HepG2 (cell line): ENCODE data around the gene EXOSC6. TPM values are rescaled to one million over a fixed set of nuclear protein-coding genes. Genes with fewer than 3 reads are reported as not detected.

Source experiments
- ATAD3A ChIP-seq: sonication (generic); formaldehyde crosslinking; IDR thresholded peaks from 2 replicates; pipeline ENCODE4 v1.4.0; 2020; ENCODE audit warnings: missing genetic modification reagents
- FOXA1 ChIP-seq, 2 experiments: fragments of 450-650 bp in 1 of 2; sonication (generic) in 1 of 2; formaldehyde crosslinking in 1 of 2; IDR thresholded peaks; 2 replicates each; pipeline versions ENCODE4 v1.4.0 to v1.6.1; 2016 to 2020; ENCODE audit warnings: missing genetic modification reagents in 1 of 2
- GATAD1 ChIP-seq: IDR thresholded peaks from 2 replicates; pipeline ENCODE4 v1.6.1; 2016; ENCODE audit warnings: missing genetic modification reagents, missing compliant biosample characterization
- HDAC6 ChIP-seq: fragments of 200-600 bp; sonication (generic); IDR thresholded peaks from 2 replicates; pipeline ENCODE4 v1.7.0; 2017; ENCODE audit warnings: mild to moderate bottlenecking, antibody characterized with exemption, low read length, low read depth
- HMG20B ChIP-seq: conservative IDR thresholded peaks from 2 replicates; pipeline ENCODE4 v1.6.1; 2016; ENCODE audit warnings: missing genetic modification reagents, missing compliant biosample characterization
- HMGA1 ChIP-seq: sonication (generic); formaldehyde crosslinking; conservative IDR thresholded peaks from 2 replicates; pipeline ENCODE4 v1.4.0; 2020; ENCODE audit warnings: missing genetic modification reagents
- JUNB ChIP-seq: sonication (generic); formaldehyde crosslinking; IDR thresholded peaks from 2 replicates; pipeline ENCODE4 v1.8.0; 2022; ENCODE audit warnings: missing genetic modification reagents, mild to moderate bottlenecking, borderline replicate concordance
- NAIF1 ChIP-seq: sonication (generic); formaldehyde crosslinking; IDR thresholded peaks from 2 replicates; pipeline ENCODE4 v1.5.0; 2020; ENCODE audit warnings: mild to moderate bottlenecking, missing genetic modification reagents, borderline replicate concordance
- PITX1 ChIP-seq: sonication (generic); formaldehyde crosslinking; IDR thresholded peaks from 2 replicates; pipeline ENCODE4 v1.5.1; 2020; ENCODE audit warnings: mild to moderate bottlenecking, missing genetic modification reagents
- REPIN1 ChIP-seq: sonication (generic); formaldehyde crosslinking; IDR thresholded peaks from 2 replicates; pipeline ENCODE4 v1.8.0; 2022; ENCODE audit warnings: missing genetic modification reagents, low read depth, mild to moderate bottlenecking, borderline replicate concordance
- SNAPC2 ChIP-seq: sonication (generic); formaldehyde crosslinking; IDR thresholded peaks from 2 replicates; pipeline ENCODE4 v1.8.1; 2022; ENCODE audit warnings: mild to moderate bottlenecking, missing genetic modification reagents
- SSRP1 ChIP-seq: IDR thresholded peaks from 2 replicates; pipeline ENCODE4 v1.6.1; 2016; ENCODE audit warnings: control low read depth
- TMF1 ChIP-seq: sonication (generic); formaldehyde crosslinking; IDR thresholded peaks from 2 replicates; pipeline ENCODE4 v1.8.1; 2022; ENCODE audit warnings: low read depth, missing genetic modification reagents
- ZBTB20 ChIP-seq: sonication (generic); formaldehyde crosslinking; IDR thresholded peaks from 2 replicates; pipeline ENCODE4 v1.8.1; 2023; ENCODE audit warnings: missing genetic modification reagents, low read depth, mild to moderate bottlenecking, borderline replicate concordance
- ZFP82 ChIP-seq: sonication (generic); formaldehyde crosslinking; IDR thresholded peaks from 2 replicates; pipeline ENCODE4 v1.5.1; 2020; ENCODE audit warnings: mild to moderate bottlenecking, missing genetic modification reagents, borderline replicate concordance
- ZNF333 ChIP-seq: sonication (generic); formaldehyde crosslinking; IDR thresholded peaks from 2 replicates; pipeline ENCODE4 v1.4.0; 2020; ENCODE audit warnings: mild to moderate bottlenecking, missing genetic modification reagents, borderline replicate concordance
- ZNF34 ChIP-seq: sonication (generic); formaldehyde crosslinking; IDR thresholded peaks from 2 replicates; pipeline ENCODE4 v1.4.0; 2020; ENCODE audit warnings: mild to moderate bottlenecking, missing genetic modification reagents, borderline replicate concordance
- ZNF570 ChIP-seq: sonication (generic); formaldehyde crosslinking; IDR thresholded peaks from 2 replicates; pipeline ENCODE4 v1.4.0; 2020; ENCODE audit warnings: mild to moderate bottlenecking, missing genetic modification reagents, borderline replicate concordance
- ZNF775 ChIP-seq: sonication (generic); formaldehyde crosslinking; IDR thresholded peaks from 2 replicates; pipeline ENCODE4 v1.4.0; 2020; ENCODE audit warnings: missing genetic modification reagents, mild to moderate bottlenecking, moderate library complexity, borderline replicate concordance
- polyA plus RNA-seq, 8 experiments: library from polyadenylated mRNA; depleted of rRNA in 3 of 8; stranded (reverse) in 7 of 8; unstranded in 1 of 8; fragments of >200 nt; fragmentation: Illumina TruSeq in 4 of 8; extraction: Trizol in 4 of 8; gene quantifications; 2 replicates each; pipeline versions ENCODE4 v1.2.1 to v1.2.3, GENCODE V29; 2011 to 2016; ENCODE audit warnings: low read depth in 4 of 8, missing spikeins in 1 of 8, mixed read lengths in 1 of 8; ENCODE audit not compliant: insufficient read depth in 1 of 8
- total RNA-seq, 5 experiments: library from RNA; depleted of rRNA; stranded (reverse); fragments of >200 nt; fragmentation: Illumina TruSeq; extraction: Trizol; gene quantifications; 2 replicates each; pipeline ENCODE4 v1.2.3, GENCODE V29; 2016; ENCODE audit warnings: low read depth in 1 of 5
- TF ChIP-seq, protein P1 (sequence below): sonication (generic); formaldehyde crosslinking; IDR thresholded peaks from 2 replicates; pipeline ENCODE4 v1.5.0; 2020; ENCODE audit warnings: mild to moderate bottlenecking, missing genetic modification reagents, moderate library complexity
- TF ChIP-seq, protein P2 (sequence below): sonication (generic); formaldehyde crosslinking; IDR thresholded peaks from 2 replicates; pipeline ENCODE4 v1.5.1; 2020; ENCODE audit warnings: mild to moderate bottlenecking, moderate library complexity, missing genetic modification reagents
- TF ChIP-seq, protein P3 (sequence below): sonication (generic); formaldehyde crosslinking; IDR thresholded peaks from 2 replicates; pipeline ENCODE4 v1.4.0; 2020; ENCODE audit warnings: mild to moderate bottlenecking, low read depth, missing genetic modification reagents
- TF ChIP-seq, protein P4 (sequence below): sonication (generic); formaldehyde crosslinking; IDR thresholded peaks from 2 replicates; pipeline ENCODE4 v1.8.0; 2023; ENCODE audit warnings: mild to moderate bottlenecking, missing genetic modification reagents

EXOSC6 gene
- total and polyA plus RNA-seq, 2 of the 13 experiments (the other 11 are each of a cell fraction or from before 2014, with no cell fraction given) = 13.1 to 39.9 TPM

DNA sequence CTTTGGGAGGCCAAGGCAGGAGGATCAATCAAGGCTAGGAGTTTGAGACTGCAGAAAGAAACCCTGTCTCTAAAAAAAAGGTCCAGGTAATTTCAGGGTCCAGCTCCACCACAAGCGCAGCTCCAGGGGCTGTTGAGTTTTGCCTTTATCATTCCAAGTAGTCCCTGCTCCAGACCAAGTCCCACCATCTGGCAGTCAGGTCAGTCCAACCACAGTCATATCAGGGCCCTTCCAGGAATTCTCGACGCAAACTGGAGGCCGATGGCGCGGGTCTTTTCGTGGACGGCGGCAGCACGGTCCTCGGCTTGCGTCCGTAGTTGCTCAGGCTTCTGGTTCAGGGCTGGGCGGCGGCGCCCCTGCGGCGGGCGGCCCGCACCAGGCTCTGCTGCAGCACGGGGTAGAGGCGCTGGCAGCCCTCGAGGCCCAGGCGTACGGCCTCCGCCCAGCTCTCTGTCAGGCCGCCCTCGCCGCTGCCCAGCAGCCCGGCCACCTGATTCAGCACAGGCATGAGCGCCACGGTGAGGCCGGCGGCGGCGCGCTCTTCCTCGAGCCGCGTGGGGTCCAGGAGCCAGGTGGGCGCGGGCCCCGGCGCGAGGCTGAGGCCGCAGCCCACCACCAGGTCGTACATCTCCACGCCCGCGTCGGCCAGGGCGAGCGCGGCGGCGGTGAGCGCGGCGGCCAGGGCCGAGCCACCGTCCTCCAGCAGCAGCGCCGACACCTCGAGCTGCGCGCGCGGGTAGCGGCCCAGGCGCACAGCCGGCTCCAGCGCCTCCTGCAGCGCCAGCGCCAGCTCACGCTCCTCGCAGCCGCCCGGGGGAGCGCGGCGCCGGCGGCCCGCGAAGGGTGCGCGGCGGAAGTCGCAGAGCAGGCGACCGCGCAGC, 752 bp downstream of the EXOSC6 start (continued):
- TF ChIP-seq, protein P1, sequence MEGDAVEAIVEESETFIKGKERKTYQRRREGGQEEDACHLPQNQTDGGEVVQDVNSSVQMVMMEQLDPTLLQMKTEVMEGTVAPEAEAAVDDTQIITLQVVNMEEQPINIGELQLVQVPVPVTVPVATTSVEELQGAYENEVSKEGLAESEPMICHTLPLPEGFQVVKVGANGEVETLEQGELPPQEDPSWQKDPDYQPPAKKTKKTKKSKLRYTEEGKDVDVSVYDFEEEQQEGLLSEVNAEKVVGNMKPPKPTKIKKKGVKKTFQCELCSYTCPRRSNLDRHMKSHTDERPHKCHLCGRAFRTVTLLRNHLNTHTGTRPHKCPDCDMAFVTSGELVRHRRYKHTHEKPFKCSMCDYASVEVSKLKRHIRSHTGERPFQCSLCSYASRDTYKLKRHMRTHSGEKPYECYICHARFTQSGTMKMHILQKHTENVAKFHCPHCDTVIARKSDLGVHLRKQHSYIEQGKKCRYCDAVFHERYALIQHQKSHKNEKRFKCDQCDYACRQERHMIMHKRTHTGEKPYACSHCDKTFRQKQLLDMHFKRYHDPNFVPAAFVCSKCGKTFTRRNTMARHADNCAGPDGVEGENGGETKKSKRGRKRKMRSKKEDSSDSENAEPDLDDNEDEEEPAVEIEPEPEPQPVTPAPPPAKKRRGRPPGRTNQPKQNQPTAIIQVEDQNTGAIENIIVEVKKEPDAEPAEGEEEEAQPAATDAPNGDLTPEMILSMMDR (CRISPR knock-in tag) = peak; percentile 76
- TF ChIP-seq PITX1 (CRISPR knock-in tag) (peak; percentile 16; the same call in 1 of the 2 replicates), ZNF775 (CRISPR knock-in tag) (no peak), ATAD3A (CRISPR knock-in tag) (no peak), HMG20B (CRISPR knock-in tag) (no peak), REPIN1 (no peak), NAIF1 (CRISPR knock-in tag) (no peak), FOXA1 (IDR thresholded peaks at IDR 0.05) (no peak), FOXA1 (CRISPR knock-in tag; IDR thresholded peaks at IDR 0.05) (no peak), SNAPC2 (no peak), SSRP1 (no peak), ZNF34 (peak; percentile 91), ZNF333 (CRISPR knock-in tag) (peak; percentile 43; the same call in 1 of the 2 replicates), ZNF570 (CRISPR knock-in tag) (0 out of 2 replicates have a peak, but pooled peaks have one; percentile 21), HMGA1 (CRISPR knock-in tag) (no peak), ZBTB20 (CRISPR knock-in tag) (no peak), GATAD1 (peak; percentile 66), JUNB (CRISPR knock-in tag) (no peak), HDAC6 (no peak), ZFP82 (CRISPR knock-in tag) (no peak; the same call in 1 of the 2 replicates), TMF1 (CRISPR knock-in tag) (peak; percentile 17; the same call in 1 of the 2 replicates)
- TF ChIP-seq, protein P2, sequence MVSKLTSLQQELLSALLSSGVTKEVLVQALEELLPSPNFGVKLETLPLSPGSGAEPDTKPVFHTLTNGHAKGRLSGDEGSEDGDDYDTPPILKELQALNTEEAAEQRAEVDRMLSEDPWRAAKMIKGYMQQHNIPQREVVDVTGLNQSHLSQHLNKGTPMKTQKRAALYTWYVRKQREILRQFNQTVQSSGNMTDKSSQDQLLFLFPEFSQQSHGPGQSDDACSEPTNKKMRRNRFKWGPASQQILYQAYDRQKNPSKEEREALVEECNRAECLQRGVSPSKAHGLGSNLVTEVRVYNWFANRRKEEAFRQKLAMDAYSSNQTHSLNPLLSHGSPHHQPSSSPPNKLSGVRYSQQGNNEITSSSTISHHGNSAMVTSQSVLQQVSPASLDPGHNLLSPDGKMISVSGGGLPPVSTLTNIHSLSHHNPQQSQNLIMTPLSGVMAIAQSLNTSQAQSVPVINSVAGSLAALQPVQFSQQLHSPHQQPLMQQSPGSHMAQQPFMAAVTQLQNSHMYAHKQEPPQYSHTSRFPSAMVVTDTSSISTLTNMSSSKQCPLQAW (CRISPR knock-in tag) = peak; percentile 60
- TF ChIP-seq, protein P3, sequence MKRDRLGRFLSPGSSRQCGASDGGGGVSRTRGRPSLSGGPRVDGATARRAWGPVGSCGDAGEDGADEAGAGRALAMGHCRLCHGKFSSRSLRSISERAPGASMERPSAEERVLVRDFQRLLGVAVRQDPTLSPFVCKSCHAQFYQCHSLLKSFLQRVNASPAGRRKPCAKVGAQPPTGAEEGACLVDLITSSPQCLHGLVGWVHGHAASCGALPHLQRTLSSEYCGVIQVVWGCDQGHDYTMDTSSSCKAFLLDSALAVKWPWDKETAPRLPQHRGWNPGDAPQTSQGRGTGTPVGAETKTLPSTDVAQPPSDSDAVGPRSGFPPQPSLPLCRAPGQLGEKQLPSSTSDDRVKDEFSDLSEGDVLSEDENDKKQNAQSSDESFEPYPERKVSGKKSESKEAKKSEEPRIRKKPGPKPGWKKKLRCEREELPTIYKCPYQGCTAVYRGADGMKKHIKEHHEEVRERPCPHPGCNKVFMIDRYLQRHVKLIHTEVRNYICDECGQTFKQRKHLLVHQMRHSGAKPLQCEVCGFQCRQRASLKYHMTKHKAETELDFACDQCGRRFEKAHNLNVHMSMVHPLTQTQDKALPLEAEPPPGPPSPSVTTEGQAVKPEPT (CRISPR knock-in tag) = peak; percentile 65; the same call in 1 of the 2 replicates
- TF ChIP-seq, protein P4, sequence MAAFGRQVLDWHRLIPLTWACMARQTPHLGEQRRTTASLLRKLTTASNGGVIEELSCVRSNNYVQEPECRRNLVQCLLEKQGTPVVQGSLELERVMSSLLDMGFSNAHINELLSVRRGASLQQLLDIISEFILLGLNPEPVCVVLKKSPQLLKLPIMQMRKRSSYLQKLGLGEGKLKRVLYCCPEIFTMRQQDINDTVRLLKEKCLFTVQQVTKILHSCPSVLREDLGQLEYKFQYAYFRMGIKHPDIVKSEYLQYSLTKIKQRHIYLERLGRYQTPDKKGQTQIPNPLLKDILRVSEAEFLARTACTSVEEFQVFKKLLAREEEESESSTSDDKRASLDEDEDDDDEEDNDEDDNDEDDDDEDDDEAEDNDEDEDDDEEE (CRISPR knock-in tag) = peak; percentile 88
